Fibroblast of skin of right biceps (primary cell): ENCODE results near the gene TSHZ2.
"Not testable (repeated sequence)": the region's sequence is repeated elsewhere in the genome, so short reads cannot be mapped to it uniquely, and the experiment has no call there.

Experiments
- DNase-seq: peaks from one replicate; pipeline ENCODE4 v3.0.0-alpha.2; 2013

Gene TSHZ2

DNA sequence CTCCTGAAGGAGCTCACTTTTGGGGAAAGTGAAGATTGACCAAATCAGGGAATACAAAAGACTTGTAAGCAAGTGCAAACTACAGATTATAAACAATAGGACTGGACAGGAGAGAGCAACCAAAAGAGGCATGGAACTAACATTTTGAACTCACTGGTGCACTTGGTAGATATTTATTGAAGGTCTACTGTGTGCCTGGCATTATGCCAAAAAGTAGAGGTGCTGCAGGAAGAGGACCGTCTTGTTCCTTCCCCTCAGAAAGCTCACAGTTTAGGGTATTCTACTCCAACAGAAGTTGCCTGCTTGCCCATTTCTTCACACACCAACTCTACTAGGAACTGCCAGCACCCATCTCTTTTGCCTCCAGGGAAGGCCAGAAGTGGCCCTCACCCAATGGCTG, 10.0 kb upstream of the TSHZ2 start:
- no peak for DNase-seq

DNA sequence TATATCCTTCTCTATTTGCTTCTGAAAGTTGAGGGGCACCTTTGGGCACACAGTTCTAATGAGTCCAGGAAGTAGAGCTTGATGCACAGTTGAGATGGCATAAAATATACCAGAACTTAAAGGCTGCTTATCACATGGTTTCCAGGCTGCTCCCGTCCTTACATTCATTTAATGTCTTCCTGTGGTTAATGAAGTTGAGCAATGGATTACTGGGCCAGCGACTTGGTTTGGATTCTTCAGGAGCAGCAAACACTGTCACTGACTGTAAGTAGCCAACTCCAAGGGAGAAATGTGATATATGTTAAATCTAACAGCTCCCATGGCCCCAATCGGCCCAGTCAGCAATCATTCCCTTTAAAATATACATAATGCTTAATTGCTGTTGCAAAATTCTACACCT, 9.0 kb upstream of the TSHZ2 start:
- peak; percentile 79 for DNase-seq

DNA sequence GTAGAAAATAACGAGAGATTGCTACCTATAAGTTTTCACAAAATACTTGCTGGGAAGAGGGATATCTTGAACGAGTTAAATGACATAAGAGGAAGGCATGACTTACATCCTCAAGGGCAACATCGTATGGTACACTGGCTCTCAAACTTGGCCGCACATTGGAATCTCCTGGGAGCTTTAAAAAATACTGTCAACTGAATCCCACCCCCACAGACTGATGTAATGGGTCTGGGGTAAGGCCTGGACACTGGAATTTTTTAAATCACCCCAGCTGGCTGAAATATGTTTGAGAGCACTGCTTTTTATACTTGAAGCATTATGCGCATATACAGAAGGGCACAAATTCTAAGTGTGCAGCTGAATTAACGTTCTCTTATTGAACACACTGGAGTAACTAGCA, 8.0 kb upstream of the TSHZ2 start:
- DNase-seq: no peak

DNA sequence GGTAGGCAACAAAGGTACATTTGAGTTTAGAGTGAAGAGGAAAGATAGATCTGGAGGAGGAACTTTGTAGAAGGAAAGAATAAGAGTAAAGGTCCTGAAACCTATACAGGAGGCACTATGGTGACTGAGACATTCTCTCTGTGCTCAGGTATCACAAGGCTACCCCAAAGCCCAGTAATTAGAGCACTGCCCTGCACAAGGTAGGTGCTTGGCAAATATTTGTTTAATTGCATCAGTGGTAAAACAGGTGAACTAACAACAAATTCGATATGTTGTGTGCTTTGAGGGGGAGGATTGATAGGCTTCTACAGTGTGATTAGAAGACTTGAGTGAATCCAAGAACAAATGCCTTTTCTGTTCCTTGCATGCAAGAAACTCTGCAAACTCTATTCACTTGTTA, 6.8 kb upstream of the TSHZ2 start:
- no peak for DNase-seq

DNA sequence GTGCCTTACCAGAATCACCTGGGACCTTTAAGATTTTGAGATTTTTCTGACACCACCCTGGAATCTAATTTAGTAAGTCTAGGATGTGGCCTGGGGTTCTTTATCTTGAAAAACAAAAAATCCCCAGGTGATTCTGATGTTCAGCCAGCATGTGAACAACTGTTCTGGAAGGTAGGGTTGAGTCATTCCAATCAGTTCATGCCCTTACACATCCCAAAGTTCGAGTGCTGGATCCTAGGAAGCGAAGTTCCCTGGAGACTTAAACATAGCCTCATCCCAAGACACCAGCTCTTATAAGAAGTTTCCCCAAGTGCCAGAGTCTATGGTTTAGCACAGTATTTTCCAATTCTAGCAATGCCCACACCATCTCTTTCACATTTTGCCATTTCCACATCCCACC, 6.3 kb upstream of the TSHZ2 start:
- no peak for DNase-seq

DNA sequence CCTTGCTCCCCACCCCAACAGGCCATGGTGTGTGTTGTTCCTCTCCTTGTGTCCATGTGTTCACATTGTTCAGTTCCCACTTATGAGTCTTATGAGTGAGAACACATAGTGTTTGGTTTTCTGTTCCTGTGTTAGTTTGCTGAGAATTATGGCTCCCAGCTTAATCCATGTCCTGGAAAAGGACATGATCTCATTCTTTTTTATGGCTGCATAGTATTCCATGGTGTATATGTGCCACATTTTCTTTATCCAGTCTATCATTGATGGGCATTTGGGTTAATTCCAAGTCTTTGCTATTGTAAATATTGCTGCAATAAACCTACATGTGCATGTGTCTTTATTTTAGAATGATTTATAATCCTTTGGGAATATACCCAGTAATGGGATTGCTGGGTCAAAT, 5.6 kb upstream of the TSHZ2 start:
- not testable (repeated sequence) for DNase-seq

DNA sequence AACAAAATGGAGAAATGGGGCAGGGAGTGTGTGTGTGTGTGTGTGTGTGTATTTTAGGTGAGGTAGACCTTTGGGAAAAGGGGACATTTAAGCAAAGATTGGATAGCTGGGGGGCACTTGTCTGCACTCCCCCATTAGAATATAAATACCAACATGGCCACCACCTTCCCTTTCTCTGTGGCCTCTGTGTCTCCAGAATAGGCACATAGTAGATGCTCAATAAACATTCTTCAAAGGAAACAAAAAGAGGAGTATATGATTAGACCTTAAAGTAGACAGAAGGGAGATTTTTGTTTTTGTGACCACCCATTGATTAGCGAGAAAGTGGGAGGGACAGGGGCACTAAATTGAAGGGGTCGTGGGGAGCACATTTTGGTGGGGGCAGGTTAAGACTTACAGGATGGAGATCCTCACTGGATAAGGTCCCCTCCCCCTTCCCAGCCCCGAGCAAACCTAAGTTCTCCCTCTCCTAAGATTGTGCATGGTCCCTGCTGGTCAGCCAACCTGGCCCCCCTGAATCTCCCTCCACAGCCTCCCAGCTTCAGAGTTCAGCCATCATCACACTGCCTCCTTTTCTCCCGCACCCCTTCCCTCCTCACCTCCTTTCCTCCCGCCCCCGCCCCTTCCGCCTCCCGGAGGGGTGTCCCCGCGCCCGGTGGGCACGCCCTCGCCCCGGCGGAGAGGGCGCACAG, 514 bp upstream of the TSHZ2 start:
- no peak for DNase-seq

DNA sequence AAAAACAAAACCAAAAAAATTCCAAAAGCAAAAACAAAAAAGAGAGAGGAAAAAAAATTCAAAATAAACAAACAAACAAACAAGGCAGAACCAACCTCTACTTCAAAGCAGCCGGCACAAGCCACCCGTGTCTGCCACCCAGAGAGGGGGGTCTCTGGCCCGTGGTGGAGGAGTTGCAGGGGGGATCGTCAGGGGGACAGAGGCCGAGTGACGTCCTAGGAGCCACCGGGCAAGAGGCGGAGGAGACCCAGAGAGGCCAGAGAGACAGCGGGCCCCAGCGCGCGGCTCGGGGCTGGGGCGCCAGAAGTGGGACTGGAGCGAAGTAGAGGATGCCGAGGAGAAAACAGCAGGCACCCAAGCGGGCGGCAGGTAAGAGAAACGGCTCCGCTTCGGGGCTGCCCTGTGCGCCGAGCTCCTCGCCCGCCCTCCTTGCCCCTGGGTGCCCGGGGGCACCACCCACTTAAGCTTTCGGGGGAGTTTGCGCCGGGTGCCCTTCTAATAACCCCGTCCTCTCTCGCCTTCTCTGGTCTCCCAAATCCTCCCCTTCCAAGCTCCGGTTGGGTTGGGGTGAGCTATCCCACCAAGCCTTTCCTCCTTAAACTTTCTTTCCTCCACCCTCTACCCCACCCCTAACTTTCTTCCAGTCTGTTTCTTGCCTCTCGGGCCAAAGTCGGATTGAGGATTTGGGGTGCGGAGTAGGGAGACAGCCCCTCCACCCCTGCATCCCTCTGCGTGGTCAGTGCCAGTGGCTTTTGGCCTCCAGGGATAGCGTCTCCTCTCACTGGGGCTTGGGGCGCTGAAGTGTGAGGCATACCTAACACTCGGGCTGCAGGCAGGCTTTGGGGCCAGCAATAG, 1.0 kb downstream of the TSHZ2 start:
- no peak for DNase-seq

DNA sequence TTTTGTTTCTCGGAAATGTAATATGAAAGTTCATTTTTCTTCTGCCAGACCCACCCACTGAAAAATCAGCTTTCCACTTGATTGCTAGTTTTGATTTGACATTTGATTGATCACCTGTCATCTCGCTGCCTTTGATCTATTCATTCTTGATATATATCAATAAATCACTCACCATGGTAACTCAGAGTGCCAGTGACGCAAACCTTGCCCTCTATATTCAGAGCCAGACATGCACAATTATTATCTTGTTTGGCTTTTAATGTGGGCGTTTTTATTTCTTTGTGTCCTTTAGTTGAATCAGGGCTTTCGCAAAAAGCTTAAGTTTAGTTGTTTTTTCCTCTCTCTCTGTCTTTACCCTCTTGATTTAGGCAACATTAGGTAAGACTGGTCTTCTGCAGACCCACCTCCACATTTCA, 2.0 kb downstream of the TSHZ2 start:
- DNase-seq: no peak

DNA sequence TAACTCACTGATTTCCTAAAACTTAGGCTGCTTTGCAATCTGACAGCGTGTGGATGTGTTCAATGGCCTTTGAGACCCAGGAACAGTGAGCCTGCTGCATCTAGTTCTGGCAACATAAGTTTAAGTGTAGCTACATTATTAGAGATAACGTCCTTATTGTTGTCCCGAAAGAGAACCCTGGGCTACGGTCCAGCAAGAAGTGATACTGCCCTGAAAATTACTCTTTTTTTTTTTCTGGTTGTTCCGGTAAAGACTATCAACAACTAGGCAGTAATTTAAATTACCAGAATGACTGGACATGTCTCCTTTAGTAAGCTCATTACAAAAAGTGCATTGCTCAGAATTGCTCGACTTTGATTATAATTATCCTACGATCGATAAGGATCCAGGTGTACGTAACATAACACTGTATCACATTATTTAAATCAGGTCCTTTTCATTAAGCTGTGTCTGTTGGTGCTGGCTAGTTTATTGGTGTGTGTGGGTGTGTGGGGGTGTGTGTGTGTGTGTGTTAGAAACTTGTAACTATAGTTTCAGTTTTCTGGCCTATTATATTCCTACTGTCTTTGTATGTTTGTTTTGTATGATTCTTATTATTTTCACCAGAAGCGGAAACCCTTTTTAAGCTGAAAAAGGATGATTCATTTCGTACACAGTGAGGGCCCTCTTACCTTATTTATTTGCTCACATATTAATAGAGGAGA, 3.0 kb downstream of the TSHZ2 start:
- DNase-seq: no peak

DNA sequence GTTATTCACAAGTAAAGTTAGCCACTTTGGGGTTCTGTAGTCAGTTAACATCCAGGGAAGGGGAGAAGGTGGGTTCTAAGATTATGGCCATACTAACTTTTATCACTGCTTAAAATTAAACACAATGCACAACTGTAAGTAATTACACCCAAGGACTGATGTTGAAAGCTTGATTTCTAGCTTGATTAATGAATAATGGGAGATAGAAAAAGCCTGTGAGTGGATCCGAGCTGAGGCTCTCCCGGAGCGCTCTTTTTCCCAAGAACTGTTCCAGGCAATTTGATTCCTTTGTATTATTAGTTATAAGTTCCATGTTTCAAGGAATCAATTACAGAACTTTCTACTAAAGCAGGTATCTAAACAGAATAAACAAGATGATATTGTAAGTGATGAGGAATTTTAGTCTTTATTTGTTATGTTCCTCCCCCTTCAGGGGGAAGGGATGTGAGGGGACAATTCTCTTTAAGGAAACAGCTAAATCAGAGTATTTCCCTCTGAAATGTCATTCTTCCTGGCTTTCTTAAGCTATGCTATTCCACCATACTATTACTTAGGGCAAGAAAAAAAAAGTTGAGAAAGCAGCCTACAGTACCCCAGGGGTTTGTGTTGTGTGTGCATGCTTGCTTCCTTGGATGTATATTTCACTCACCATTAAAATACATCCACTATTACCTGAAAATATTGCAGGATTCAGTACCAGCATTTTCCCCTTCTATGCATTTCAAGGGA, 3.8 kb downstream of the TSHZ2 start:
- no peak for DNase-seq

DNA sequence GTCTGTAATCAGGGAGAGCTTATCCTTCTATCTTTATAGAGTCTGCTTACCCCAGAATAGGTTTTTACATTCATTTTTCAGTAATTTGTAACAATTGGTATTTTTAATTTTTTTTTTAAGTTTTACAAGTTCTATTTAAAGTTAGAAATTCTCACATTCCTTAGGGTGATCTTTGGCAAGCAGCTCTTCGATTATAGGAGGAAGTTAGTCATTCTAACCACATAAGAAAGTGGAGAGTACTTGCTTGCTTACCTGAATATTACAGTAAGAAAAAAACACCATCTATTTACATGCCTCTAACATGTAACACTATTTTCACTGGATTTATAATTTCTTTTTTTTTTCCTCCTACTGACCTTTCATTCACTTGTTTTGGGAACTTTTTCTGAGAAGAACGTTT, 6.7 kb downstream of the TSHZ2 start:
- peak; percentile 63 for DNase-seq

DNA sequence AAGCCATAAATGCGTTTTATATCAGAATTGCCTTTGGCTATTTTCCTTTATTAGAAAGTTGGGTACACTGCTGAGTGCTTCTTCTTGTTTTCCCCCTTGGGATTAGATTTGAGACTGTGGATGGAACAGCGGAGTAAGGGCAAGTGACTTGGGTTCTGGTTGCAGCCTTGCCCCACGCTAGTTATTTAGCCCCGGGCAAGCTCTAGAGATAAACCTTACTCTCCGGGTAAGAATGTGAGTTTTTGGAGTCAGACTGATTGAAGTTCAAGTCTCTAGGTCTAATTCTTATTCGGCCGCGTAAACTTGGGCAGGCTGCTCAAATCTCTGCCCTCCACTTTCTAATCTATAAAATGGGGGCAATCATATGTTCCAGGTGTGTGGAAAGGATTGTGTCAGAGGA, 8.9 kb downstream of the TSHZ2 start:
- no peak for DNase-seq

DNA sequence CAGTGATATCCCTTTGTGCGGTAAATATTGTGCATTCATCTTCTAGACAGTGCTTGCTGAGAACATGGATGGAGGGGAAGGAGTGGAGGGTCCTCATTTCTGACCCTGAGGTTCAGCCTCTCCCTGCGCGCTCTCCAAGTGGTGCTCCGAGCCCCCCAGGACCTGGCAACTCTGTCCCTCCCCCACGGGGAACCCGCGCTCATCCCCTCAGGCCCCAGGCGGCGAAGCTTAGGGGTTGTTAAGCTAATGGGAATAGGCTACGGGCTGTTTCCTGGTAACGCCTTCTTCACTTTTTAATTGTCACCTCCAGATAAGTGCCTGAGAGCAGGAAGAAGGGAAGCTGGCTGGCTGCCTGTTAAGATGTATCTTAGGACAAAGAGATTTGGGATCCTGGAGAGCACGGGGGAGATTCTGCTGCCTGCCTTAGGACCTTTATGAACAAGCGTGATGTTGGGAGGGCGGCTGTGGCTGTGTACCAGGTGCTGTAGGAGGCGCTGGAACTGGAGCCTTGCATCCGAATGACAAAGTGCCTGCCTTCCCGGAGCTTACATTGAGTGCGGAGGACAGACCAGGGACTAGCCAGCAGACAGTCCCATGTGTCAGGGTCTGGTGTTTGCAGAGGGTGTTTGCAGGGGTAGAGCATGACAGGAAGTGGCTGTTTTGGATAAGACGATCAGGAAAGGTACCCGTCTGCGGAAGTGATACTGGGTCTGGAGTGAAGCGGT, 11.7 kb downstream of the TSHZ2 start:
- no peak for DNase-seq

DNA sequence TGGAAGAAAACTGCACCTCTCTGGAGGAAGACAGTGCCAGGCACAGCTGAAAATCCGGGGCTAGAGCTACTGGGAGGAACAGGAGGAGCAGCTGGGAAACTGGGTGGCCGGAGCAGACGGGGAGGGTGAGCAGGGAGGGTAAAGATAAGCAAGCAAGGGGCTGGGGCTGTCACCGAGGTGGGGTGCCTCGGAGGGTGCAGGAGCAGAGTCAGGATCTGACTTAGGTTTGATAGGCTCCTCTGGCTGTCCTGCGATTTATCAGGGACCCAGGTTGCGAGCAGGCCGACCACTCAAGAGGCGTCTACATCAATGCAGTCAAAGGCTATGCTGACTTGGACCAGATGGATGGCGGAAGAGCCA, 12.3 kb downstream of the TSHZ2 start:
- no peak for DNase-seq

DNA sequence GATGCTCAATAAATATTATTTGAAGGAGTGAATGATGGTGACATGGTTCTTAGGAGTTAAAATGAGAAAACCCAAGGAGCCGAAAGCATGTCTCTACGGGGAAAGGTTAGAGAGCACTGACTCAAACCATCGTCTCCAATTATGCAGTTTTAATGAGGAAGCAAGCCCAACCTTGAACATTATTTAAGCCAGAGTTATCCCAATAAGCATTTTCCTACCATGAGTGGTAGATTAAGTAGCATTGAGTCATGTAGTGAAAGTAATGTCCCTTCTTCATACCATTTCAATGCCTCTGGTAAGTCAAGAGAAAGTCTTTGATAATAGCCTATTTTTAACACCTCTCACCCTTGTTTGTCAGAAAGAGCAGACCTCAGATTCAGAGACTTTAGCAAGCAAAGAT, 13.5 kb downstream of the TSHZ2 start:
- DNase-seq: peak; percentile 82

DNA sequence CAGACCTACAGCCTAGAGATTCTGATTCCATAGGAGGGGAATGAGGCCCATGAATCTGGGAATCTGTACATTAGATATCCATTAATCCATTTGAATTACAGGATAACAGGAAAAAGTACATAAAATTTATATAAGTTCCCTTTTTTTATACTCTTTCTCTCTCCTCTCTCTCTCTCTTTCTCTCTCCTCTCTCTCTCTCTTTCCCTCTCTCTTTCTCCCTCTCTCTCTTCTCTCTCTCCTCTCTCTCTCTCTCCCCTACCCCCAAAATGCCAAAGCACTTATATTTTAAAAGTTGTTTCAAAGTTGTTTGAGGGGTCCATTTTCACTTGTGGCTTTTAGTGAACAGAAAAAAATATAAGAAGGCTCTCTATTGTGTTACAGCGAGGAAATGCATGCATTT, 15.1 kb downstream of the TSHZ2 start:
- no peak for DNase-seq

DNA sequence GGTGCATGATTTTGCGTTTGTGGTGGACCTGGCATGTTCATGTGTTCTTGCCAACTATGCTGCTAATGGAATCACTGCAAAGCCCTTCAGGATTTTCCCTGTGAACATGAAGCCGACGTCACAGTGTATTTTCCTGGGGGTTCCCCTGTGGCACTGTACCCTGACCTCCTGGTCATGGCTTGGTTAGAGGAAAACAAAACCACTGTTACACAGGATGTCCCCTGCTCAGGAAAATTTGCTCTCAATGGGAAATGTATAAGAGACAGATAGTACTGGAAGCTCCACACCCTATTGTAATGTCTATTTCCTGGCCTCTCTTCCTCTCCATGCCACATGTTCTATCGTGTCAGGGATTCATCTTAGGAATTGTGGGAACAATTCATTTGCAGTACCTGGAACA, 19.7 kb downstream of the TSHZ2 start:
- DNase-seq: no peak

DNA sequence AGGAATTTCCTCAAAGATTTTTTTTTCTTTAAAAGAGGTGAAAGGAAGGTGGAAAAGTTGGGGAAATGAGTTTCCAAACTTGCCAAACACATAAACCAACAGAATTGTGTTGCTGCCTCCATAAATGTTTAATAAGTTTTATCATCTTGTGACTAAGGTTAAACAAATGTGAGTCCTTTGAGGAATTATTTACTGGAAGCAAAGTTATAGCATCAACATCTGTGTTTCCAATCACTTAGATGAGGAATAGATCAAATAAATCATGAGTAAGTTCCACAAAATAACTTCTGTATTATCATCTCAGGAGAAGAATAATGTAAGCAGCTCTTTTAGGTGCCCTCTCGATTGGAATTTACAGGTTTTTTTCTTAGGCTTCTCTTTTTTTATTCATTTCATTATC, 20.5 kb downstream of the TSHZ2 start:
- DNase-seq: peak; percentile 43

DNA sequence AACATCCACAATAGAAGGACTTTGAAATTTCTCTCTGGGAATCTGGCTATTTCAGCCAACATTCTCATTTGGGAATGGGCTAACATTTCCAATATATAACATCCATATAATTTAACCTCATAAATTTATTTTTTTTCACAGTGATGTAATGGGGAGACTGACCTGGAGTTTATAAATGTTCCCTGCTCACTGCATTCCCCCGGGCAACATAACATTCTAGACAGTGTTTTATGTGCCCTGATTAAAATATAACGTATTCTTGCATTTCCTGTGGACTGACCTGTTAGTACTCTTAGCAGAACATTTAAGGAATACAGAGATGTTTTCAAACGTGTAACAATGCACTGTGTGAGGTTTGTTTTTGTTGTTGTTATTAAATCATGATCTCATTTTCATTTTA, 20.9 kb downstream of the TSHZ2 start:
- DNase-seq: no peak

DNA sequence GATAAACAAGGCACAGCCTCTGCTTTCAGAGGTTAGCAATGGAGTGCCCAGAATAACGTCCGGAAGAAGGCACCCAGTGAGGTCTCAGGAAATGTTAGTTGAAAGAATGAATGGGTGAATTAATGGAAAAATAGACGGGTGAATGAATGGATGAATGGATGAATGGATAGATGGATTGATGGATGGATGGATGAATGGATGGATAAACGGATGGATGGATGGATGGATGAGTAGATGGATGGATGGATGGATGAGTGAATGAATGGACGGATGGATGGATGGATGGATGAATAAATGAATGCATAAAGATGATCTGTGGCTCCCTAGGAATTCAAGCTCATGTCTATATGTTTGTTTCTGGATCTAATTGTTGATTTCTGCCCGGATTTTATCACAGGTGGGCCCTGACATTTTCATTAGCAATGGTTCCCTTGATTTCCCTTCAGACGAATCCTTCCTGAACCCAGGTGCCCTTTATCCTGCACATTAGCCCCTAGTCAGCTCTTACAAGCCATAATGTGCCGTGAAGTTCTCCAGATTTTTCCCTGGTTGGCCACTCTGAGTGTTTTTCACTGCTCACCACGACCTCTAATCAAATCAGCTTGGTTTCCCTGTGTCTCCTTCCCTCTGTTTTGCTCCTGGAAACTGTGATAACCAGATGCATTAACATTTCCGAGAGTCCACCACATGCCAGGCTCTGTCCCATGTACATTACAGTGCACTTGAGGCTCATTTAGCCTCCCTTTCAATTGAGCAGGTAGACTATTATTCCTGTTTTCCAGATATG, 22.2 kb downstream of the TSHZ2 start:
- no peak for DNase-seq

DNA sequence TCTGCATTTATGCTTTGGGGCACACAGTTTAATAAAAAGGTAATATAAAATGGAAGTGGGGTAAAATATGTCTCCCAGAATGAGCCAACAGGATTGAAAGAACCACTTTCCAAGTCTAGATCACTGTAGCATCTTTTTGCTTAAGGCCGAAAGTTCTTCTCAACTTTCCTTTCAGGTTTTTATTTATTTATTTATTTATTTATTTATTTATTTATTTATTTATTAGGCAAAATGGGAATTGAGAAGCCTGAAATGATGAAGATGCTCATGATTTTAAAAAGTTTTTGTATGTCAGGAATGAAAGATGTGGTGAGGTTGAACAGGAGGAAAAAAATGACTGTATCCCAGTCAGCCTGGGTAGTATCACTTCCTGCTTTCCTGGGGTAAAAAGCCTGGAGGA, 24.0 kb downstream of the TSHZ2 start:
- DNase-seq: no peak
